GM21737 (cell line): ENCODE results near the gene ZNF19.

Experiments
- ATAC-seq: cut with Tn5 transposase; IDR thresholded peaks from one replicate; pipeline ENCODE4 v1.9.1; 2021; ENCODE audit warnings: mild to moderate bottlenecking, moderate library complexity; ENCODE audit not compliant: unreplicated experiment

Gene ZNF19

DNA sequence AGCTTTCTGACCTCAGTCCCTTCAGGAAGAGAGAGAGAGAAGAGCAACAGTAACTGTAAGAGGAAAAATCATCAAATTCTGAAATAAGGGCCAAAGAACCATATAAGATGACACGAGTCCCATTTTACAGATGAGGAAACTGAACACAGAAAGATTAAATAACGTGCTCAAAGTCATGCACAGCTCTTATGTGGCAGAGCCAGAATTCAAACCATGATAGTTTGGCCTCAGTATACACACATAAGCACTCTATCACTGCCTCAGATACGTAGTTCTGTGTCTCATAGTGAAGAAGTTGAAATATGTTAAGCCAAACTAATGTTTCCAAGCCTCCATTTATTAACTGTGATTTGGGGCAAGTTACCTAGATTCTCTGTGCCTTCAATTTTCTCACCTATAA lies 1.9 kb upstream of the ZNF19 start:
- no peak for ATAC-seq

DNA sequence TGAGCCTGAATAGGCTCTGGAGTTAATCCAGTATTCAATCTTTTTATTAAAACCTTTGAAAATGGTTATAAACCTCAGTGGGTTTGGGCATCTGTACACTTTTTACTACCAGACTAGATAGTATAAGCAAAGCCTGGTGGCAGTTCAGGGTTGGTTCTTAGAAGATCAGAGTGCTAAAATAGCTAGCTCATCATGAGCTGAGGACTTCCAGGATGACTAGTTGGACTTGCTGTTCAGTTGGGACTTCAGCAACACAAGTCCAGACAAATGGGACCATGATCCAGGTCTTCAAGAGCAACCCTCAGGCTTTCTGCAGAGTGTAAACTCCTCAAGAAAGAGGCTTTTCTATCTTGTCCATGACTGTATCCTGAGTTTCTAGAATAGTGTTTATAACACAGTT lies 1.2 kb upstream of the ZNF19 start:
- no peak for ATAC-seq

DNA sequence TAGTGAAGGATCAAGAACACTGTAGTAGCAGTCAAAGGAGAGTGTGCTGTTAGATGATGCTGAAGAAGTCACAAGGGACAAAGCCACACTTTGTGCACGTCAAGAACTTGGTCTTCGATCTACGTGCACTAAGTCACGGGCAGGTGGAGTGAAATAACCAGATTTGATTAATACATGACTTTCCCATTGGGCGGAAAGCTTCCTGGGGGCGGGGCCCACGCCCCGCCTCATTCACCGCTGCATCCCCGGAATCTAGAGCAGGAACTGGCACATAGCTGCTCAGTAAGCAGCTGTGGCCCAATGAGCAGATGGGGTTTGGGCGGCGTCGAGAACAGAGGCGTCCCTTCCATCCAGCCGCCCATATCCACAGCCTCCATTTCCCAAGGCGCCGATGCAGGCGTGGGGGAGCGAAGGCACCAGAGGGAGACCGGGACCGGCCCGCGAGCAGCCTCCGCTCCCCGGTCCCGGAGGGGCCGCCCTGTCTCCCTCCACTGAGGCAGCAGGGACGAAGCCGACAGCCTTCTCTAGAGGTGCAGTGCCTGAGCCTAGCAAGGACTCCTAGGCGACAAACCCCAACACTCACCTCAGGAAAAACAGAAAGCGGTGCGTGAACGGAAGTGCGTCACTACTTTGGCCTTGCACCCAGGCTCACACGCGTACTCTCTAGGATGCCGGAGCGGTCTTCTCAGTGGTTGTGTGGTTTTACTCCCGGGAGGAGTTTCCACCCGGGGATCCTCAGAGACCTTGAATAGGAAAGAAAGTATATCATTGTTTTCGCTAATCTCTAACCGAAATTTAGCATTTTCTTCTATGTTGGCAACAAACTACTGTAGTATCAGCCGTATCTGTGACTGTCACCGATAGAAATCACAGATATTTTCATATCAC lies 4.9 kb downstream of the ZNF19 start:
- peak; percentile 86 for ATAC-seq

DNA sequence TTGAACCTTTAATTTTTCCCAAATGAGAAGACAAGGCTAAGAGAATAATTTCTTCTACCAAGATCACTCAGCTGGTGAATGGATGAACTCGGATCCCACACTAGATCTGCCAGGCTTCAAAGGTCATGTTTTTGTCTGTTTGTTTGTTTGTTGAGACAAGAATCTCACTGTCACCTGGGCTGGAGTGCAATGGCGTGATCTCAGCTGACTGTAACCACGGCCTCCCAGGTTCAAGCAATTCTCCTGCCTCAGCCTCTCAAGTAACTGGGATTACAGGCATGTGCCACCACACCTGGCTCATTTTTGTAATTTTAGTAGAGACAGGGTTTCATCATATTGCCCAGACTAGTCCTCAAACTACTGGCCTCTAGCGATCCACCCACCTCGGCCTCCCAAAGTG lies 6.6 kb downstream of the ZNF19 start:
- no peak for ATAC-seq

DNA sequence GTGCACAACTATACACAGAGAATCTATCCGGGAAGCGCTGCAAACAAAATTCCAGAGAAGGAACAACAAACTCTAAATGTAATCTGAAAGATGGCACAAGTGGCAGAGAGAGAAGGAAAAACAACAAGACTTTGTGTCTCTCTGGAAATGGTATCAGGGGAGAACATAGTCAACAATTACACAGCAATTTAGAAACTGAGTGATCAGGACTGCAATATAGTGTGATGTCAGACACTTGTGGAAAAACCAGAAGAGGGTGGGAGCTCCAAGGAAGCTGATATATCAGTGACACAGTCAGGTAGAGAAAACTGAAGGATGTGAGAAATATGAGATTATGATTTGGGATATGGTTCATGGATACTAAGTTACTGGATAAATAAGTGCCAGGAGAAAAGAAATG lies 8.2 kb downstream of the ZNF19 start:
- ATAC-seq: no peak

DNA sequence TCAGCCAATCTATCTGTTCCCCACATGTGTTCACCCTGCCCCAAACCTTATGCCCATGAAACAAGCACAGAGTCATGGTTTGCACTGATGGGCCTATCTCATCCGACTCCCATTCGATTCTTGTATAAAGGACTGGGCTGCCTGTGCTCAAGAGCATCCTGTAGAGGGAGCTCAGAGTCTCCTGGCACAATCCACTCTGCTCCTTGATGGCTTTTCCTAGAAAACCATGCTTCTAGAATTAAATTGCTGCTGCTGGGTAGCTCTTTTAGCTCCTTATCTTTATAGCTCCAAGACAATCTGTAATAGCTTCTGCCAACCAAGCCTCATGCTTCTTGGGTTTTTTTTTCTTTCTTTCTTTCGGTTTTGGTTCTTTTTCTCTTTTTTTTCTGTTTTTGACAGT lies 9.7 kb downstream of the ZNF19 start:
- ATAC-seq: no peak

DNA sequence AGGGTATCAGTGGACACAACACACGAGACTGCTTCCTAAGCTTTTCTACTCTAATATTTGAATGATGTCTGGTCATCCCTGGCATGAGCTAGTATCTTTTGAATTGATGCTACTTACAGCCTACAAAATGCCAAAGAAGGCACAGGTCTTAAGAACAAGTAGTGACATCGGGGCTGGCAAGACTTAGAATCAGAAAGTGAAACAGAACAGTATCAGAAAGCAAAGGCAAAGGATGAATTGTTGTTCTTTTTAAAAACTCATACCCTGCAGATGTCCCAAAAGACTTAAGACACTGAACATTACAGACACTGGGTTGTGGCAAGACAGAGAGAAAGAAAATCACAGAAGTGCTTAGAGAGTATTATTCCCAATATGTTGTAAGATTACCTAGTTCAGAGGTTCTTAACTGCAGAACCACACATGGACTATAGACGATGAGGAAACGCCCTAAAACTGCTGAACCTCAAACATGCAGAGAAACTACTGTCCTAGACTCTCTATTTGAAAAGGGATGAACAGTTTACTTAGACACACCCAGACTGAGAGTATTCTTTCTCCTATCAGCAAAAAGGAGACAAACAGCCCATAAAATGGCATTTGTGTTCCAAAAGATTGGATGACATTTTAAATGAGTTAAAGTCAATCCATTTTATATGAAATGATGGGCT lies 12.5 kb downstream of the ZNF19 start:
- no peak for ATAC-seq

DNA sequence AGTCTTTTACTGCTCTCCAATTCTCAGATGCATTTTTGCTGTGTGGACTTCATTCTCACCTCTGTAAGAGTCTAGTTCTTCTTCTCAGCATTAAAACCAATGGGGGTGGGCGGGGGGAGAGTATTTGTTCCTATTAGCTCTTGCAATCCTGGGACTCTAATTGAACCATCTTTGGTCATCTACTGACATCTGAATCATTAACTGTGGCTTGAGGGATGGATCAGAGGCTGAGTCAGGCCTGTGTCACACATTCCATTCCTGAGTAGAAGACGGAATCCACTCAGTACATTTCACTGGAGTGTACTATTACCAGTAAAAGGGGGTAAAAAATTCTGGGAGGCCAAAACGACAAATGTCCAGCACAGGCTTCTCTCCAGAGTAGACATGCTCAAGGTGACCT lies 14.3 kb downstream of the ZNF19 start:
- no peak for ATAC-seq

DNA sequence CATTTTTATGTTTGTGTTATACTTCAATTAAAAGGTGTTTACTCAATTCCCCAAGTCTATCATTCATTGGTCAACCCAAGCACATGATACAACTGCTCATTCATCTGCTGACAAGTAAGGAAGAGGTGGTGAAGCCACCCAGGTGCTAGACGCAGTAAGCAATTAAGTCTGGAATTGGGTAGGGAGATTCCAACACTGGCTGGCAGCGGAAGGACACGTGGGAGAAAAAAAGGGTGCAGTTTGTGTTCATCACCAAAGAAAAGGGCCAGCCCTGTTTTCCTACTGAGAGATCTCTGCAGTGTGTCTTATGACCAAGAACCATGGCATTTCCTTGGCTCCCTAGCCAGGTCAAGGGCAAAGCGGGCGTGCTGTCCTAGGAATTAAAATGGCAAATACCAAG lies 15.2 kb downstream of the ZNF19 start:
- no peak for ATAC-seq

DNA sequence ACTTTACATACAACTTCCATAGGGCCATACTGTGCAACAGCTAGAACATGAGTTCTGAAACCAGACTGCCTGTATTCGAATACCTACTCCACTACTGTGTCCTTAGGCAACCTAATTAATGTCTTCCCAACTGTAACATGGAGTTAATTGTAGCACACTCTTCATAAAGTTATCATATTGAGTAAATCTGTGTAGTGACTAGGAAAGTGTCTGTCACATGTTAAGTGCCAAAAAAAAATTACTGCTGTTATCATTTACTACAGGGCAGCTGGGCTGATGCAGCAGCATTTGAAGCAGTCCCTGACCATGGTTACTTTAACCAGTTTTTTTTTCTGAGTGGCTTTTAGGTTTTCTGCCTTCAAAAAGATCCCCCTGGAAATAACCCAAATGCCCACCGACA lies 16.2 kb downstream of the ZNF19 start:
- ATAC-seq: no peak

DNA sequence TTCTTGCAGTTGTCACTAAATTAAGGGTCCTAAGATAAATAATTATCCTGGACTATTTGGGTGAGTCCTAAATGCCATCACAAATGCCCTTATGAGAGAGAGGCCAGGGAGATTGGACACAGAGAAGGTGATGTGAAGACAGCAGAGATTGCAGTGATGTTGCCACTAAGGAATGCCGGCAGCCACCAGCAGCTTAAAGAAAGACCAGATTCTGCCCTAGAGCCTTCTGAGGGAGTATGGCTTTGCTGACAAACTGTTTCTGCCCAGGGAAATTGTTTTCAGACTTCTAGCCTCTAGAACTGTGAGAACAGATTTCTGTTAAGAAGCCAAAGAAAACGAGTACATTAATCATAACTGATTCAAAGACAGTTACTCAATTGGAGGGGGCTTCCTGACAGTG lies 17.1 kb downstream of the ZNF19 start:
- no peak for ATAC-seq

DNA sequence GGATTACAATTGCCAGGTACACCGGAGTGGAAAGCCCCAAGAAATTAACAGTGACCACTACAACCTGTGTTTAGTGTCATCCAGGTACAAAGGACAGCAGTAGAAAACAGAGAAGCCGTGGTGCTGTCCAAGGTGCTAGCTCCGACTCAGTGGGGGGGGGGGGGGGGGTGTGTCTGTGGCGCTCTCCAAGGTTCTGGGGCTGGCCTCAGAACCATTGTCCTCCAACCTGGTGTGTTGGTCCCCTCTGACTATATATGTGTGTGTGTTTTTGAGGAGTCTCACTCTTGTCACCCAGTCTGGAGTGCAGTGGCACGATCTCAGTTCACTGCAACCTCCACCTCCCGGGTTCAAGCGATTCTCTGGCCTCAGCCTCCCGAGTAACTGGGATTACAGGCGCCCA lies 21.3 kb downstream of the ZNF19 start:
- no peak for ATAC-seq

DNA sequence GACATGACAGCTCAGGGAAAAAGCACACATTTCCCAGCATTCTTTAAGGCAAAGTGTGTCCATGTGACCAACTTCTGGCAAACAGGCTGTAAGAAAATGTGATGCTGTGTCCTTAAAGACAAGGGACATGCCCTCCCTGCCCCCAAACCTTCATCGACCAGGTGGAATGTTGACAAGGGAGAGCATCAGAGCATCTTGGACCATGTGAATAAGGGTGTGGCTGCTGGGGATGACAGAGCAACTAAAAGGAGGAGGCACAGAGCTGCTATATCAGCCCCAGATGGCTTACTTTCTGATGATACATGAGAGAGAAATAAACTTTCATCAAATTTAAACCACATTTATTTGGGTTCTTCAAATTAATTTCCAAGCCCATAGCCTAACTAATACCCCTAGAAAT lies 24.9 kb downstream of the ZNF19 start:
- no peak for ATAC-seq

DNA sequence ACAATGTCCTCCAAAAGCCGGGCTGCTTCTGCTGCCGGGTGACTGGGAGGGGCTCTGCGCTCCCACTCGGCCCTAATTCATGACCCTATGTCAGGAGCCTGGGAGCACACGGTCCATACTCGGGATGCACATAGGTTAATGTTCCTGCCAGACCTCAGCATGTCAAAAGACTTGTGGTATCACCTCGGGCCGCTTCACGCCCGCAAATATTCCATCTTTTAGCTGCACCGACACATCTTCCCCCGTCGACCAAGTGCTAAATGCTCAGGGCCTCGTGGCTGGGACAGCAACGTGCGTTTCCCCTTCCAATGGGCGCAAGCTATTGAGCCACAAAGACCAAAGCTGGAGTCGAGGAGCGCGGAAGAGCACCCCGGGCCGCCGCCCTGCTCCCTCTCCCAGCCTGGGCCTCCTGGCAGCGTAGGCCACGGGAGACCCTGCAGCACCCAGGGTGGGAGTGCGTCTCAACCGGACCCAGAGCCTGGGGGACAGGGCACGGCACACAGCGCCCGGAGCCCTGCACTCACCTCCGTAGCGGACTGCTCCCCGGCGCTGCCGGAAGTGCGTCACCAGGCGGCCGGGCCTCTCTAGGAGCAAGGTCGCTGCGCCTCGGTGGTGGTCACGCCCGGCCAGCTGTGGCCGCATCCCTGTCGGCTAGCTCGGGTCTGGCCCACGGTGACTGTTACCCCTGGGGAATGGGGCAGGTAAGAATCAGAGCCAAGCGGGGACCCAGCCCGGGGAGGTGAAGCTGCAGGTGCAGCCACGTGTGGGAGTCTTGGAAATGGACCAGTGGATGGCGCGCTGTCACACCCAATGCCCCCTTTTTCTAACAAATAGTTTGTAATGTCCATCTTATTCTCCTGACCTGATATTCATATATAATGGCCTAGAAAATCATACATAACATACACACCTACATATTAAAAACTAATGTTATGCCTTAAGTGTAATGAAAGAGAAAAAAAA lies 27.2 kb downstream of the ZNF19 start, which contains the start of gene ZNF23:
Gene ZNF23, minus strand, starts transcription at position 562 of the 963 bp plus-strand sequence. CDS start 5,451 bp downstream, outside the sequence.
- ATAC-seq: peak; percentile 98

DNA sequence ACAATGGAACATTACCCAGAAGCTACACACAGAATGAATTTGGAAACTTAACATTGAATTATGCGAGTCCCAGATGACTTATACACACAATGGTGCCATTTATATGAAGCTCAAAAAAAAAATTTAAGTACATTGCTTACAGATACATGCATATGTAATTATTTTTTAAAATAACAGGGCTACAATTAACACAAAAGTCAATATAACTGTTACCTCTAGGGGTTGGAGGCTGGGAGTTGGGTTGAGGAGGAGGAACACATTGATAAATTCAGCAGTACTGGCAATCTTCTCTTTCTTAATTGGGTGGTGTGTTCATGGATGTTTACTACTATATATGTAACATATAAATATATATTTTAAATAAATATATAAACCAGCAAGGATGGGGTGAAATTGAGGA lies 28.2 kb downstream of the ZNF19 start:
- no peak for ATAC-seq

DNA sequence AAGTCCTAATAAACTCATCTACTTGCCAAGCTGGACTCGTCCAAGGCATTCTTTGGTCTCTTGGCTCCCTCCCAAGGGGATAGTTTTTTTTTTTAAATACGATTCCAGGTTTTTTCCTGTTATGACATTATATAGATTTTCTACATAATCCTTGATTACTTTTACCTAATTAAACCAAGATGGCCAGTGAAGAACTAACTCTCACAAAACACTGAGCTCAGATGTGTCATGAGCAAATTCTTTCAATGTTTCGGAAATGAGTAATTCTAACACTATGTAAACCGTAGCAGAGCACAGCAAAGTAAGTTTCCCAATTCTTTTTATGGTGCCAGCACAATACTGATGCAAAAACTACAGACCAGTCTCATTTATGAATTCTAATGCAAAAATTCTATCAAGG lies 28.9 kb downstream of the ZNF19 start:
- ATAC-seq: no peak

DNA sequence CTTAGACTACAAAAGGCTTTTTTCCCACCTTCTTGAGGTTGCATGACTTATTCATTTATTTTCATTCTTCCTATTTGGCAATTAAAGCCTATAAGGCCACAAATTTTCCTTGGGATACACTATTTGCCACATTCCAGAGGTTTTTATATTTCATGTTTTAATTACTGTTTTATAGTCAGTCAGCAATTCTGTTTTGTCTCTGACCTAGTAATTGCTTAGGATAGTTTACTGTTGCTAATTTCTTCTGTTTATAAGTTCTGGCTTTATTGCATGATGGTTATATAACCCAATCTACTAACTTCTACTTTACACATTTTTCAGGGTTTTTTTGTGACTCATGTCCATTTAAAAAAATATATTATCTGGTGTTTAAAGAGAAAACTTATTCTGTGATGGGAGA lies 29.6 kb downstream of the ZNF19 start:
- no peak for ATAC-seq

DNA sequence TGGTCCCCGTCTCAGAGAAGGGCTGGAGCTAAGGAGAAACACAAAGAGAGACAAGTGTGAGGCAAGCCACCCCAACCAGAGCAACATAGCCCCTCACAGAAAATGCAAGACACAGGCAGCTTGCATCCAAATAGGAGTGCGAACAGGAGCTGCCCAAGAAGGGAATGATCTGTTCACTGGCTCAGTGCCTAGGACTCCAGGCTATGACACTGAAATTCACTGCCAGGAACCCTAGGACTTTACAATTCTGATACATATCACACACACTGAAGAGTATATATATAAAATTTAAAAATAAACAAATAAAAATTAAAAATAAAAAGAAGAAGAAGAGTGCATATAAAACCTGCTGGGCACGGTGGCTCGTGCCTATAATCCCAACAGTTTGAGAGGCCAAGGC lies 32.3 kb downstream of the ZNF19 start:
- no peak for ATAC-seq

DNA sequence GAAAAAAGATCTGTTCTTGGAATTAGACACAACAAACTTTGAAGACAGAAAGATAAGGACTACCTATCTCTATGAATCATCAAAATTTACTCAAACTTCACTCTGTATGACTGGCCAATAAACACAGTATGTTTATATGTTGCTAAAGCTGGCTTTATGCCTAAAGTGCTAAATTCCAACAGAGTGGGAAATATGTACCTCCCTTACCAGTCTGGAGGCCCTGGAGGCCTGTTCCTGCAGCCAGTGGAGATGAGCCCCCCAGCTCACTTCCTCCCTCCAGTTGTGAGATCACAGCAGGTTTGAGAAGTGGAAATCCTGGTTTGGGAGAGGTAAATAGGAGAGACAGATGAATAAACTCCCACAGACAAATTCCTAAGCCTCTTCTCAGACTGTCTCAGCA lies 36.1 kb downstream of the ZNF19 start:
- ATAC-seq: no peak

DNA sequence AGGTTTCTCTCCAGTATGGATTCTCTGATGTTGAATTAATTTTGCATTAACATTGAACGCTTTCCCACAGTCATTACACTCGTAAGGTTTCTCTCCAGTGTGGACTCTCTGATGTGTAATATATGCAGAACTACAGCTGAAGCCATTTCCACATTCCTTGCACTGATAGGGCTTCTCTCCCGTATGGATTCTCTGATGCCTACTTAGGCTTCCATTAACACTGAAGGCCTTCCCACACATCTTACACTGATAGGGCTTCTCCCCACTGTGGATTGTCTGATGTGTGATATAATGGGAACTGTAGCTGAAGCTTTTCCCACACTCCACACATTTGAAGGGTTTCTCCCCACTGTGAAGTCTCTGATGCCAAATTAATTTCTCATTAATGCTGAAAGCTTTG lies 40.1 kb downstream of the ZNF19 start:
- no peak for ATAC-seq

DNA sequence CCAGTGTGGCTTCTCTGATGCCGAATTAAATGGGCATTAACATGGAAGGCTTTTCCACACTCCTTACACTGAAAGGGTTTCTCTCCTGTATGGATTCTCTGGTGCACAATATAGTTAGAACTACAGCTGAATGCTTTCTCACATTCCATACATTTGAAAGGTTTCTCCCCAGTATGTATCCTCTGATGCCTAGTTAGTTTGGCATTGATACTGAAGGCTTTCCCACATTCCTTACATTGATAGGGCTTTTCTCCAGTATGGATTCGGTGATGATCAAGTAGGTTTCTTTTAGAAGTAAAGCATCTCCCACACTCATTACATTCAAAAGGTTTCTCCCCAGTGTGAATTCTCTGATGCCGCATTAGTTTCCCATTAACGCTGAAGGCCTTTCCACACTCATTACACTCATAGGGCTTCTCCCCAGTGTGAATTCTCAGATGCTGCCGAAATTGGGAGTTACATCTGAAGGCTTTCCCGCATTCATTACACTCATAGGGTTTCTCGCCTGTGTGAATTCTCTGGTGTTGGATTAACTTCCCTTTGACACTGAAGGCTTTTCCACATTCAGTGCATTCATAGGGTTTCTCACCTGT lies 40.8 kb downstream of the ZNF19 start:
- ATAC-seq: no peak
